DOHH2 (cell line): ENCODE measurements around the gene RPS6KA4.

Experiments used
- H3F3A ChIP-seq: fragments of 200-600 bp; sonication (generic), shearing (Covaris generic); 2 replicates; pipeline ENCODE4 v1.6.0; 2016; ENCODE audit warnings: antibody characterized with exemption, mild to moderate bottlenecking; ENCODE audit not compliant: control insufficient read depth, insufficient read depth
- H3K27ac ChIP-seq: fragments of 200-600 bp; sonication (generic); 2 replicates; pipeline ENCODE4 v1.5.1; 2014; ENCODE audit warnings: low read depth, mild to moderate bottlenecking, low read length, moderate library complexity
- H3K27me3 ChIP-seq: fragments of 200-600 bp; sonication (generic); 2 replicates; pipeline ENCODE4 v1.6.1; 2014; ENCODE audit warnings: mild to moderate bottlenecking, low read length, mixed read lengths; ENCODE audit not compliant: control insufficient read depth
- H3K36me3 ChIP-seq: fragments of 200-600 bp; sonication (generic); 2 replicates; pipeline ENCODE4 v1.6.1; 2014; ENCODE audit warnings: mild to moderate bottlenecking, low read length, moderate library complexity, mixed read lengths; ENCODE audit not compliant: control insufficient read depth
- H3K4me1 ChIP-seq: fragments of 200-600 bp; sonication (generic); 2 replicates; pipeline ENCODE4 v1.6.1; 2014; ENCODE audit warnings: mild to moderate bottlenecking, low read length, mixed read lengths; ENCODE audit not compliant: control insufficient read depth
- H3K4me2 ChIP-seq: fragments of 200-600 bp; sonication (generic); 2 replicates; pipeline ENCODE4 v1.6.0; 2014; ENCODE audit warnings: mild to moderate bottlenecking, low read length, moderate library complexity
- H3K4me3 ChIP-seq: fragments of 200-600 bp; sonication (generic); 2 replicates; pipeline ENCODE4 v1.5.1; 2014; ENCODE audit warnings: mild to moderate bottlenecking, low read length, mixed read lengths
- H3K79me2 ChIP-seq: fragments of 200-600 bp; sonication (generic); 2 replicates; pipeline ENCODE4 v1.6.1; 2014; ENCODE audit warnings: mild to moderate bottlenecking, low read length, mixed read lengths; ENCODE audit not compliant: control insufficient read depth
- H3K9me2 ChIP-seq: fragments of 200-600 bp; sonication (generic); replicated peaks from 2 replicates; pipeline ENCODE4 v1.6.1; 2014; ENCODE audit warnings: mild to moderate bottlenecking, low read length, mixed read lengths; ENCODE audit not compliant: control insufficient read depth
- H3K9me3 ChIP-seq: fragments of 200-600 bp; sonication (generic); 2 replicates; pipeline ENCODE4 v1.6.1; 2014; ENCODE audit warnings: antibody characterized with exemption, low read length, mixed read lengths; ENCODE audit not compliant: control insufficient read depth, insufficient read depth
- H4K20me1 ChIP-seq: fragments of 200-600 bp; sonication (generic); 2 replicates; pipeline ENCODE4 v1.6.0; 2014; ENCODE audit warnings: low read depth, mild to moderate bottlenecking, antibody characterized with exemption, low read length, moderate library complexity; ENCODE audit not compliant: control insufficient read depth, insufficient read depth
- CTCF ChIP-seq: fragments of 200-600 bp; sonication (generic); IDR thresholded peaks from one replicate; pipeline ENCODE4 v1.5.1; 2014; ENCODE audit warnings: antibody characterized with exemption, mild to moderate bottlenecking, low read depth, low read length; ENCODE audit not compliant: poor library complexity, severe bottlenecking
- EZH2phosphoT487 ChIP-seq: fragments of 200-600 bp; sonication (generic); IDR thresholded peaks from 2 replicates; pipeline ENCODE4 v1.6.1; 2017; ENCODE audit warnings: borderline replicate concordance, mild to moderate bottlenecking, antibody characterized with exemption, low read length, moderate library complexity, mixed read lengths

Gene RPS6KA4

GRCh38 chr11:64324692-64325469, 34.1 kb upstream of the RPS6KA4 start:
- Histone ChIP-seq H3K4me3 (no peak overlapping the region), H3F3A (peaks cover 7% of the 10 kb centered on the region; the same call in 1 of the 2 replicates), H4K20me1 (no peaks in the 10 kb centered on the region), H3K79me2 (no peaks in the 10 kb centered on the region), H3K36me3 (peaks cover 25% of the 10 kb centered on the region; the same call in 1 of the 2 replicates), H3K9me3 (no peaks in the 10 kb centered on the region), H3K9me2 (no peaks in the 10 kb centered on the region), H3K27me3 (no peaks in the 10 kb centered on the region), H3K4me1 (no peaks in the 10 kb centered on the region), H3K4me2 (no peak overlapping the region), H3K27ac (no peak overlapping the region)
- TF ChIP-seq EZH2phosphoT487 (no peak), CTCF (no peak)

- no peak for TF ChIP-seq CTCF
- no peak for TF ChIP-seq EZH2phosphoT487
- H3K9me2 ChIP-seq, result no peaks in the 10 kb centered on the region
- no peak overlapping the region for H3K4me2 ChIP-seq
- peaks cover 12% of the 10 kb centered on the region for H3K4me1 ChIP-seq
- H3K9me3 ChIP-seq, result no peaks in the 10 kb centered on the region
- no peak overlapping the region for H3K27ac ChIP-seq
- no peaks in the 10 kb centered on the region for H4K20me1 ChIP-seq
- H3F3A ChIP-seq, result peaks cover 7% of the 10 kb centered on the region; the same call in 1 of the 2 replicates
- no peaks in the 10 kb centered on the region for H3K79me2 ChIP-seq
- H3K36me3 ChIP-seq, result peaks cover 7% of the 10 kb centered on the region; the same call in 1 of the 2 replicates
- no peak overlapping the region for H3K4me3 ChIP-seq
- no peaks in the 10 kb centered on the region for H3K27me3 ChIP-seq
Measured at GRCh38 chr11:64327375-64327774, 31.6 kb upstream of the RPS6KA4 start.

GRCh38 chr11:64327993-64328392, 31.0 kb upstream of the RPS6KA4 start:
- Histone ChIP-seq H3K27me3 (no peaks in the 10 kb centered on the region), H3K36me3 (peaks cover under 1% of the 10 kb centered on the region; the same call in 1 of the 2 replicates), H3K9me2 (no peaks in the 10 kb centered on the region), H3K4me3 (no peak overlapping the region), H3K9me3 (no peaks in the 10 kb centered on the region), H3K79me2 (no peaks in the 10 kb centered on the region), H3K4me2 (no peak overlapping the region), H3K27ac (no peak overlapping the region), H3K4me1 (peaks cover 14% of the 10 kb centered on the region), H3F3A (peaks cover 7% of the 10 kb centered on the region; the same call in 1 of the 2 replicates), H4K20me1 (no peaks in the 10 kb centered on the region)
- TF ChIP-seq CTCF (no peak), EZH2phosphoT487 (no peak)
